Measurements from ENCODE around the gene MRPL21. TPM values are rescaled to one million over a fixed set of nuclear protein-coding genes. Genes with fewer than 3 reads are reported as not detected.

MRPL21 gene
- total and polyA plus RNA-seq, 2 of the 13 experiments (the other 11 are each of a cell fraction or from before 2014, with no cell fraction given) = 61.5 to 100 TPM

- H4K20me1 ChIP-seq (ENCODE audit: insufficient read depth, low read length) = no peaks in the 10 kb centered on the region
- no peak overlapping the region for H3K4me3 ChIP-seq (replicated peaks in 1 of 3; ENCODE audit: insufficient read depth in 1 of 3, low read depth in 2 of 3, low read length in 3 of 3)
- peaks cover 19 to 42% of the 10 kb centered on the region in 2 experiments; a peak in 4 of 5 replicates for H3K36me3 ChIP-seq (replicated peaks in 1 of 2; ENCODE audit: control insufficient read depth in 1 of 2, insufficient read depth in 2 of 2, low read length in 2 of 2)
- H2AFZ ChIP-seq (ENCODE audit: low read length) = no peak overlapping the region
- 98% methylated on average over 6 of the region's 10 CpGs for WGBS (ENCODE audit: low lambda C conversion rate)
- H3K9ac ChIP-seq (ENCODE audit: insufficient read depth, low read depth, low read length) = no peak overlapping the region
- in situ Hi-C loops (cut with HindIII; ENCODE audit: extremely low pct_ligation_motif_present, low pct_unique_long_range_greater_than_20kb) = no loop called here
- H3K4me1 ChIP-seq (ENCODE audit: insufficient read depth, low read length) = no peaks in the 10 kb centered on the region
- intact Hi-C loops (cut with micrococcal nuclease; ENCODE audit: unreplicated experiment) = no loop called here
- no peak overlapping the region for H3K27ac ChIP-seq (ENCODE audit: extremely low read length, insufficient read depth, low read length)
- POLR2A ChIA-PET = no interaction called here
- no peaks in the 10 kb centered on the region for H3K79me2 ChIP-seq (ENCODE audit: insufficient read depth, low read length)
- BruUV-seq (replicated peaks) = no TSS peak
- H3K4me2 ChIP-seq (ENCODE audit: low read depth, low read length) = no peak overlapping the region
- DNase-seq (ENCODE audit: low spot score) (no peak), ATAC-seq (no peak), FAIRE-seq (no peak)
- TF ChIP-seq GABPA (IDR thresholded peaks at IDR 0.05; ENCODE audit: low read depth, low read length) (no peak), GABPA (CRISPR knock-in tag; IDR thresholded peaks at IDR 0.05; ENCODE audit: low read depth) (no peak), HINFP (CRISPR knock-in tag; IDR thresholded peaks at IDR 0.05; ENCODE audit: low read depth) (no peak), HNF4G (IDR thresholded peaks at IDR 0.05; ENCODE audit: borderline replicate concordance, low read depth, low read length) (no peak), HNF4G (CRISPR knock-in tag; IDR thresholded peaks at IDR 0.05; ENCODE audit: borderline replicate concordance, low read depth) (no peak), ZBTB26 (CRISPR knock-in tag; IDR thresholded peaks at IDR 0.05; ENCODE audit: borderline replicate concordance) (no peak), HMGXB4 (CRISPR knock-in tag; IDR thresholded peaks at IDR 0.05; ENCODE audit: borderline replicate concordance in 1 of 2, low read depth in 1 of 2) (no peak), ZNF460 (CRISPR knock-in tag; IDR thresholded peaks at IDR 0.05; ENCODE audit: borderline replicate concordance) (no peak)
- CTCF ChIA-PET (ENCODE audit: low intra/inter-chr PET ratio, low total read pairs) = no interaction called here
- H3K9me3 ChIP-seq (ENCODE audit: low read length) = no peaks in the 10 kb centered on the region
- H3K27me3 ChIP-seq (ENCODE audit: control insufficient read depth in 1 of 2, insufficient read depth in 2 of 2, low read length in 2 of 2) = no peaks in the 10 kb centered on the region; a peak in 1 of 5 replicates
These were observed 32.7 kb upstream of the MRPL21 start for GRCh38 chr11:68936358-68936636.

Measured in HepG2 (cell line).